Cardiac fibroblast (primary cell): Measurements from ENCODE around the gene KLHL34.

Experiments
- DNase-seq, 2 donors: peaks; one replicate each; pipeline versions ENCODE4 v3.0.0 to v3.0.0-alpha.2; 2010; ENCODE audit warnings: low read depth in 2 of 2
- H3K4me3 ChIP-seq, 2 donors: replicated peaks in 1 of 2; 1 replicate in 1 of 2; 2 replicates in 1 of 2; pipeline ENCODE4 v1.5.1; 2011; ENCODE audit warnings: low read depth in 2 of 2, low read length in 2 of 2, mild to moderate bottlenecking in 2 of 2, moderate library complexity in 1 of 2
- TF ChIP-seq, protein P1 (sequence below): IDR thresholded peaks from one replicate; pipeline ENCODE4 v1.5.1; 2011; ENCODE audit warnings: low read depth, mild to moderate bottlenecking, low read length, inconsistent platforms

Gene KLHL34

GRCh38 chrX:21610168-21610567, 48.0 kb downstream of the KLHL34 start:
- TF ChIP-seq, protein P1, sequence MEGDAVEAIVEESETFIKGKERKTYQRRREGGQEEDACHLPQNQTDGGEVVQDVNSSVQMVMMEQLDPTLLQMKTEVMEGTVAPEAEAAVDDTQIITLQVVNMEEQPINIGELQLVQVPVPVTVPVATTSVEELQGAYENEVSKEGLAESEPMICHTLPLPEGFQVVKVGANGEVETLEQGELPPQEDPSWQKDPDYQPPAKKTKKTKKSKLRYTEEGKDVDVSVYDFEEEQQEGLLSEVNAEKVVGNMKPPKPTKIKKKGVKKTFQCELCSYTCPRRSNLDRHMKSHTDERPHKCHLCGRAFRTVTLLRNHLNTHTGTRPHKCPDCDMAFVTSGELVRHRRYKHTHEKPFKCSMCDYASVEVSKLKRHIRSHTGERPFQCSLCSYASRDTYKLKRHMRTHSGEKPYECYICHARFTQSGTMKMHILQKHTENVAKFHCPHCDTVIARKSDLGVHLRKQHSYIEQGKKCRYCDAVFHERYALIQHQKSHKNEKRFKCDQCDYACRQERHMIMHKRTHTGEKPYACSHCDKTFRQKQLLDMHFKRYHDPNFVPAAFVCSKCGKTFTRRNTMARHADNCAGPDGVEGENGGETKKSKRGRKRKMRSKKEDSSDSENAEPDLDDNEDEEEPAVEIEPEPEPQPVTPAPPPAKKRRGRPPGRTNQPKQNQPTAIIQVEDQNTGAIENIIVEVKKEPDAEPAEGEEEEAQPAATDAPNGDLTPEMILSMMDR: no peak
- H3K4me3 ChIP-seq: no peak overlapping the region
- DNase-seq: no peak

DNA sequence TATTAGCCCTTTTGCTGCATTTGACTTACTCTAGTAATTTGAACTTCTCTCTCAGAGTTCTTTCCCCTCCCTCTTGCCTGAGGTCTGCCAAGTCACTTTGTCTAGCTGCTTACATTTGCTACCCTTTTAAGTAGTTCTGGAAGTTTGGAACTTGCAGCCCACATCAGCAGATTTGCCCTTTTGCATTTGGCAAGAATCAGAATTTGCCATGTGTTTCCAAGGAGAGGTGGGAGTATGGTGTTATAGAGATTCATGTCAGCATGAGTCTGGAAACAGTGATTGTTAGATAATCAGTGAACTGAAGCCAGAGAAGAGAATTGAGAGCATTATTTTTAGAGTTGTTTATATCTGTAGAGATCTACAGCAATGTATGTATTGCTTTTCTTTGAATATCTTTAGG, 52.1 kb downstream of the KLHL34 start:
- TF ChIP-seq, protein P1: no peak
- DNase-seq: no peak
- H3K4me3 ChIP-seq: no peak overlapping the region
